Neural crest cell (in vitro differentiated cells): Measurements from ENCODE around the gene SLC7A6OS. TPM values are rescaled to one million over a fixed set of nuclear protein-coding genes. Genes with fewer than 3 reads are reported as not detected.

Source experiments
- DNase-seq: peaks from one replicate; pipeline ENCODE4 v3.0.0; 2021; ENCODE audit warnings: low read depth, mixed read lengths, low spot score
- H3K27ac Mint-ChIP-seq: one replicate; pipeline ENCODE4 v1.8.0; 2021; ENCODE audit warnings: mild to moderate bottlenecking, mixed read lengths; ENCODE audit not compliant: unreplicated experiment
- H3K27me3 Mint-ChIP-seq: 2 replicates; pipeline ENCODE4 v1.8.0; 2021; ENCODE audit warnings: low read depth, mild to moderate bottlenecking, mixed read lengths
- H3K36me3 Mint-ChIP-seq: 2 replicates; pipeline ENCODE4 v1.8.0; 2021; ENCODE audit warnings: low read depth, mild to moderate bottlenecking, mixed read lengths
- H3K4me1 Mint-ChIP-seq: 2 replicates; pipeline ENCODE4 v1.8.0; 2021; ENCODE audit warnings: mixed read lengths
- H3K4me3 Mint-ChIP-seq: one replicate; pipeline ENCODE4 v1.8.0; 2021; ENCODE audit warnings: mild to moderate bottlenecking, mixed read lengths
- H3K9me3 Mint-ChIP-seq: 2 replicates; pipeline ENCODE4 v1.8.0; 2021; ENCODE audit warnings: mixed read lengths
- CTCF ChIP-seq: fragments of 200-600 bp; sonication (generic); conservative IDR thresholded peaks from 2 replicates; pipeline ENCODE4 v1.5.0; 2021; ENCODE audit warnings: antibody characterized with exemption, mild to moderate bottlenecking
- total RNA-seq: library from RNA; stranded (reverse); gene quantifications from 2 replicates; pipeline ENCODE4 v1.2.1, GENCODE V29; 2021

Gene SLC7A6OS
- total RNA-seq, 1 donor from 2014 or later, result 23.8 TPM

- Mint-ChIP-seq H3K36me3 (peaks cover 5% of the 10 kb centered on the region), H3K4me3 (no peak overlapping the region), H3K9me3 (no peaks in the 10 kb centered on the region), H3K4me1 (peaks cover 17% of the 10 kb centered on the region), H3K27me3 (no peaks in the 10 kb centered on the region), H3K27ac (no peak overlapping the region)
- no peak for TF ChIP-seq CTCF
- no peak for DNase-seq
These were observed 4.1 kb downstream of the SLC7A6OS start for GRCh38 chr16:68306633-68307032.

GRCh38 chr16:68300734-68301459 is 9.8 kb downstream of the SLC7A6OS start:
- no peaks in the 10 kb centered on the region for H3K27me3 Mint-ChIP-seq
- H3K27ac Mint-ChIP-seq, result no peak overlapping the region
- no peak overlapping the region for H3K4me3 Mint-ChIP-seq
- H3K9me3 Mint-ChIP-seq, result no peaks in the 10 kb centered on the region
- H3K4me1 Mint-ChIP-seq, result no peaks in the 10 kb centered on the region
- DNase-seq, result no peak
- peaks cover 5% of the 10 kb centered on the region for H3K36me3 Mint-ChIP-seq
- no peak for TF ChIP-seq CTCF

DNA sequence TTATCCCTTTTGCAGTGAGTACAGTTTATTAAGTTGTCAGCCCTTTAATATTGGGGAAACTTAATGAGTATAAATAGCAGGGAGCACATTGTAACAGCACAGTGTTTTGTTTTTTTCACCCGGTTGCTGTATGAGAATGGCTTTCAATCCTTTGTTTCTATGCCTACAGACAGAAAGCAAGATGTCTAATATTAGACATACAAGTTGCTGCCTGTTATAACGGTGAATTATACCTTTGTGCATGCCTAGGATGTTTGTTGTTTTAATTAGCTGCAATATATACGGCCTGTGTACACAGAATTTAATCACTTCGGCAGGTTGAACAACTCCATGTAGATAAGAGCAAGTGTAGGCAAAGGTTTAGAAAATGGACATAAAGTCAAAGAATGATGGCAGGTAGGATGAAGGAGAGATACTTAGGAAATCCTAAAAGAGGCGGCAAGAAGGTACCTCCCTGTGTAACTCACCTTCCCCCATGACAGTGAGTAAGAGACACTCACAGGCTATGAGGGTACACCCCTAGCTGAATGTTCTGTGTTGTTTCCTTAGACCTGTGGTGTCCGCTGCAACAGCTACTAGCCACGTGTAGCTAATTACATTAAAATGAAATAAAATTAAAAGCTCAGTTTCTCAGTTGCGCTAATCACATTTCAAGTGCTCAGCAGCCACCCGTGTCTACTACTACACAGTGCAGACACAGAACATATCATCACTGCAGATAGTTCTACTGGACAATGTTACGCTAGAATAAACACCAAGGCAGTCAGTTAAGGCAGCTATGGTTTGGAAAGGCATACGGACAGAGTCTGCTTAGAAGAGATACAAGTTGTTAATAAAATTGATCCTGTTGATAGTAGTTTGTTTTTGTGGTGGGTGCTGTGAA is 10.9 kb downstream of the SLC7A6OS start:
- Mint-ChIP-seq H3K27ac (no peak overlapping the region), H3K27me3 (no peaks in the 10 kb centered on the region), H3K9me3 (no peaks in the 10 kb centered on the region), H3K4me3 (no peak overlapping the region), H3K36me3 (peaks cover 5% of the 10 kb centered on the region), H3K4me1 (no peaks in the 10 kb centered on the region)
- no peak for DNase-seq
- TF ChIP-seq CTCF, result no peak

DNA sequence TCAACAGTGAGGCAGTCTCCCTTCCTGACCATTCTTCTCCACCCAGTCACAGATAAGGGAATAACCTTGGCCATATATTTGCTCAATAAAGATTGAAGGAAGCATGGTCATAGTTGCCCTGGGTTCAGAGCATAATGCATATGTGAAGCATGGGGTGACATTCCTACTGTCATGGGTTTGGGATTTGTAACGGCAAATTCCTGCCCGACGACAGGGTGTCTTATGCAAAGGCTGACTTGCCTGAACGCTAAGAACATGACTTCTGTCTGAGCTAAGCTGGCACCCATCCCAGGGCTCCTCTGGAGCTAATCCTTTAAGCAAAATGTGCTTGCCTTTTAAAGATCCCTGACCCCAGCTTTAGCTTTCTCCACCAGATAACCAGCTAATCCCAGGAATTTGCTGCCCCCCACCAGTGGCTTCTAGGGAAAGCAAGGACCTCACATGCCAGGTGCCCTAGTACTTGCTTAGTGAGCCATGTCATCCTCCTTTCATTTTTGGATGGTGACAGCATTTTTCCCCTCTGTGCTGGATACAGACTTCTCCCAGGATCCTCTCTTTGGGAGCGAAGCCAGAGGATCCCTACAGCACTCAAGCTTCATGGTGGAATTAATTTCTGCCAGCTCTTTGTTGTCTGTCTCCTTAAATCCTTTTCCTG is 11.7 kb downstream of the SLC7A6OS start:
- H3K27me3 Mint-ChIP-seq, result no peaks in the 10 kb centered on the region
- TF ChIP-seq CTCF, result no peak
- no peaks in the 10 kb centered on the region for H3K4me1 Mint-ChIP-seq
- H3K9me3 Mint-ChIP-seq, result no peaks in the 10 kb centered on the region
- DNase-seq, result no peak
- no peak overlapping the region for H3K27ac Mint-ChIP-seq
- H3K36me3 Mint-ChIP-seq, result peaks cover 5% of the 10 kb centered on the region
- H3K4me3 Mint-ChIP-seq, result no peak overlapping the region

- Mint-ChIP-seq H3K4me3 (no peak overlapping the region), H3K4me1 (no peaks in the 10 kb centered on the region), H3K27me3 (no peaks in the 10 kb centered on the region), H3K27ac (peak overlapping the region; percentile 19), H3K9me3 (no peaks in the 10 kb centered on the region), H3K36me3 (peaks cover 5% of the 10 kb centered on the region)
- TF ChIP-seq CTCF, result no peak
- DNase-seq, result no peak
These were observed 12.4 kb downstream of the SLC7A6OS start for GRCh38 chr16:68298312-68298711.
